ENCODE results near the gene PEAR1.

Gene PEAR1

GRCh38 chr1:156860628-156861423, 32.7 kb upstream of the PEAR1 start, which contains the start of gene NTRK1:
Gene NTRK1, plus strand, starts transcription at chr1:156860865. Its CDS starts 70 bp downstream, at chr1:156860935.
- no peaks in the 10 kb centered on the region for H3K4me1 ChIP-seq (ENCODE audit: control insufficient read depth in 1 of 2, insufficient read depth in 1 of 2, low read depth in 1 of 2, low read length in 1 of 2)
- H3K27me3 ChIP-seq: peaks cover 99% of the 10 kb centered on the region
- H3K27ac ChIP-seq: no peak within 1 kb of the TSS
- H3K4me3 ChIP-seq (ENCODE audit: low read depth in 1 of 2, low read length in 1 of 2): no peak within 1 kb of the TSS
- H3K9me3 ChIP-seq: no peaks in the 10 kb centered on the region
- TF ChIP-seq, protein P1, sequence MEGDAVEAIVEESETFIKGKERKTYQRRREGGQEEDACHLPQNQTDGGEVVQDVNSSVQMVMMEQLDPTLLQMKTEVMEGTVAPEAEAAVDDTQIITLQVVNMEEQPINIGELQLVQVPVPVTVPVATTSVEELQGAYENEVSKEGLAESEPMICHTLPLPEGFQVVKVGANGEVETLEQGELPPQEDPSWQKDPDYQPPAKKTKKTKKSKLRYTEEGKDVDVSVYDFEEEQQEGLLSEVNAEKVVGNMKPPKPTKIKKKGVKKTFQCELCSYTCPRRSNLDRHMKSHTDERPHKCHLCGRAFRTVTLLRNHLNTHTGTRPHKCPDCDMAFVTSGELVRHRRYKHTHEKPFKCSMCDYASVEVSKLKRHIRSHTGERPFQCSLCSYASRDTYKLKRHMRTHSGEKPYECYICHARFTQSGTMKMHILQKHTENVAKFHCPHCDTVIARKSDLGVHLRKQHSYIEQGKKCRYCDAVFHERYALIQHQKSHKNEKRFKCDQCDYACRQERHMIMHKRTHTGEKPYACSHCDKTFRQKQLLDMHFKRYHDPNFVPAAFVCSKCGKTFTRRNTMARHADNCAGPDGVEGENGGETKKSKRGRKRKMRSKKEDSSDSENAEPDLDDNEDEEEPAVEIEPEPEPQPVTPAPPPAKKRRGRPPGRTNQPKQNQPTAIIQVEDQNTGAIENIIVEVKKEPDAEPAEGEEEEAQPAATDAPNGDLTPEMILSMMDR (IDR thresholded peaks at IDR 0.05): no peak
- H3K36me3 ChIP-seq: no peaks in the 10 kb centered on the region

GRCh38 chr1:156862584-156862983, 30.9 kb upstream of the PEAR1 start:
- no peaks in the 10 kb centered on the region for H3K9me3 ChIP-seq
- H3K4me1 ChIP-seq (ENCODE audit: control insufficient read depth in 1 of 2, insufficient read depth in 1 of 2, low read depth in 1 of 2, low read length in 1 of 2): no peaks in the 10 kb centered on the region
- H3K4me3 ChIP-seq (ENCODE audit: low read depth in 1 of 2, low read length in 1 of 2): no peak overlapping the region
- H3K27ac ChIP-seq: no peak overlapping the region
- H3K36me3 ChIP-seq: no peaks in the 10 kb centered on the region
- TF ChIP-seq, protein P1 (IDR thresholded peaks at IDR 0.05): no peak
- H3K27me3 ChIP-seq: peaks cover 94% of the 10 kb centered on the region

- no peaks in the 10 kb centered on the region for H3K36me3 ChIP-seq
- peaks cover 91% of the 10 kb centered on the region for H3K27me3 ChIP-seq
- H3K9me3 ChIP-seq: no peaks in the 10 kb centered on the region
- H3K27ac ChIP-seq: no peak overlapping the region
- no peaks in the 10 kb centered on the region for H3K4me1 ChIP-seq (ENCODE audit: control insufficient read depth in 1 of 2, insufficient read depth in 1 of 2, low read depth in 1 of 2, low read length in 1 of 2)
- H3K4me3 ChIP-seq (ENCODE audit: low read depth in 1 of 2, low read length in 1 of 2): no peak overlapping the region
- TF ChIP-seq, protein P1 (IDR thresholded peaks at IDR 0.05): no peak
Measured at GRCh38 chr1:156862997-156863599, 30.4 kb upstream of the PEAR1 start.

- no peak overlapping the region for H3K27ac ChIP-seq
- H3K4me3 ChIP-seq (ENCODE audit: low read depth in 1 of 2, low read length in 1 of 2): no peak overlapping the region
- H3K9me3 ChIP-seq: no peaks in the 10 kb centered on the region
- TF ChIP-seq, protein P1 (IDR thresholded peaks at IDR 0.05): no peak
- H3K27me3 ChIP-seq: peaks cover 91% of the 10 kb centered on the region
- H3K4me1 ChIP-seq (ENCODE audit: control insufficient read depth in 1 of 2, insufficient read depth in 1 of 2, low read depth in 1 of 2, low read length in 1 of 2): no peaks in the 10 kb centered on the region
- no peaks in the 10 kb centered on the region for H3K36me3 ChIP-seq
Measured at GRCh38 chr1:156863631-156864030, 29.9 kb upstream of the PEAR1 start.

DNA sequence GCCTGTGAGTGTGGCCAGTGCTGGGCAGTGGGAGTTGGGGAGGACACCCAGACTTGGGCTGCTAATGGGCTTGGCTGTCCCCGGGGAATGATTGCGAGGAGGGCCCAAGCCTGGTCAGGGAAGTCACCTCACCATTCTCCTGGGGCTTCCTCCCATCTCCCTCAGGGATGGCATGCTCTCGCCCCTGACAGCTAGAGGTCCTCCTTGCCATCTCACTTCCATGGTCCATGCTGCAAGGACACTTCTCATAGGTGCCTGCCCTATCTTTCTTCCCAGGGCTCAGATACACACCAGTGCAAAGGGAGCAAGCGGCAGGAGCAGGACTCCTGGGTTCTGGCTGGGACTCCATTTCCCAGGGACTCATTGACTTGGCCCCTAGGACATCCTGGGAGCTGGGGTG, 28.7 kb upstream of the PEAR1 start:
- Histone ChIP-seq H3K27ac (no peak overlapping the region), H3K4me3 (ENCODE audit: low read depth in 1 of 2, low read length in 1 of 2) (no peak overlapping the region), H3K27me3 (peaks cover 86% of the 10 kb centered on the region), H3K36me3 (no peaks in the 10 kb centered on the region), H3K9me3 (no peaks in the 10 kb centered on the region), H3K4me1 (ENCODE audit: control insufficient read depth in 1 of 2, insufficient read depth in 1 of 2, low read depth in 1 of 2, low read length in 1 of 2) (no peaks in the 10 kb centered on the region)
- TF ChIP-seq, protein P1 (IDR thresholded peaks at IDR 0.05): no peak
